K562 (cell line): ENCODE data around the gene MPRIP.

ENCODE experiments used
- EP300 ChIP-seq: IDR thresholded peaks from 2 replicates; pipeline ENCODE4 v1.6.1; 2012; ENCODE audit warnings: low read length, improper control_type of control experiment
- KLF6 ChIP-seq: fragments of 250-450 bp; sonication (Bioruptor Pico); IDR thresholded peaks from 2 replicates; pipeline ENCODE4 v1.4.0; 2020; ENCODE audit warnings: mild to moderate bottlenecking, moderate library complexity, borderline replicate concordance
- TAF7 ChIP-seq: fragments of 450-650 bp; IDR thresholded peaks from 2 replicates; pipeline ENCODE4 v1.6.1; 2016; ENCODE audit warnings: missing genetic modification characterization, missing compliant biosample characterization
- ZFX ChIP-seq: sonication (generic); formaldehyde crosslinking; IDR thresholded peaks from 2 replicates; pipeline ENCODE4 v1.8.0; 2022; ENCODE audit warnings: mild to moderate bottlenecking, missing genetic modification reagents, moderate library complexity
- ZNF174 ChIP-seq: fragments of 250-450 bp; sonication (Bioruptor Pico); IDR thresholded peaks from 2 replicates; pipeline ENCODE4 v1.4.0; 2020; ENCODE audit warnings: mild to moderate bottlenecking
- ZNF561 ChIP-seq: fragments of 450-650 bp; formaldehyde crosslinking; conservative IDR thresholded peaks from 2 replicates; pipeline ENCODE4 v1.4.0; 2020; ENCODE audit warnings: mild to moderate bottlenecking, moderate library complexity
- TF ChIP-seq, protein P1 (sequence below): fragments of 250-450 bp; sonication (Bioruptor Pico); IDR thresholded peaks from 2 replicates; pipeline ENCODE4 v1.9.0; 2021; ENCODE audit warnings: mild to moderate bottlenecking
- TF ChIP-seq, protein P2 (sequence below): sonication (generic); formaldehyde crosslinking; IDR thresholded peaks from 2 replicates; pipeline ENCODE4 v1.4.0; 2020; ENCODE audit warnings: mild to moderate bottlenecking, missing genetic modification reagents
- TF ChIP-seq, protein P3 (sequence below): fragments of 250-450 bp; sonication (Bioruptor Pico); IDR thresholded peaks from 2 replicates; pipeline ENCODE4 v1.5.0; 2021; ENCODE audit warnings: mild to moderate bottlenecking, moderate library complexity
- TF ChIP-seq, protein P4 (sequence below): IDR thresholded peaks from 2 replicates; pipeline ENCODE4 v1.6.1; 2016; ENCODE audit warnings: missing genetic modification characterization, missing compliant biosample characterization

DNA sequence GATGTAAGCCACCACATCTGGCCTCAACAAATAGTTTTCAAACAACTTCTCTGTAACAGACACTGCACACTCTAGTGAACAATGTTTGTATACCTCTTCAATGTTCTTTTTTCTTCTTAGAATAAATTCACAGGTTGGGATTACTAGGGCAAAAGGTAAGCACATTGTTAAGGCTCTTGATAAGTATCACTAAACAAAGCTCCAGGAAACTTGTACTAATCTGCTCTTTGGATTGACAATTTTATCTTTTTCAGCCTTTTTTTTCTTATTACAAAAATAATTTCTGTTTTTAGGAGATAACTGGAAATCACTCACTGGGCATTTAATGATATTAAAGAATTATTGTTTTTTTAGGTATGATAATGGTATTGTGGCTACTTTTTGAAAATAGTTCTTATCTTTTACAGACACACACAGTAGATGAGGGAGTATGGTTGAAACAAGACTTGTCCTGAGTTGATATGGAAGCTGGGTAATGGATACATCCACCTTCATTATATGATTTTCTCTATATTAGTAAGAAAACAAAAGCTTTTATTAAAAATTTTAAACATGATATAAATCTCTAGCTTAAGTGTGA lies 7.7 kb upstream of the MPRIP start:
- no peak for TF ChIP-seq EP300
- no peak for TF ChIP-seq ZNF561 (CRISPR knock-in tag)
- TF ChIP-seq, protein P1, sequence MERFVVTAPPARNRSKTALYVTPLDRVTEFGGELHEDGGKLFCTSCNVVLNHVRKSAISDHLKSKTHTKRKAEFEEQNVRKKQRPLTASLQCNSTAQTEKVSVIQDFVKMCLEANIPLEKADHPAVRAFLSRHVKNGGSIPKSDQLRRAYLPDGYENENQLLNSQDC (CRISPR knock-in tag), result no peak
- no peak for TF ChIP-seq TAF7 (tag)
- TF ChIP-seq ZNF174 (CRISPR knock-in tag), result no peak
- TF ChIP-seq ZFX (CRISPR knock-in tag), result no peak
- TF ChIP-seq, protein P2, sequence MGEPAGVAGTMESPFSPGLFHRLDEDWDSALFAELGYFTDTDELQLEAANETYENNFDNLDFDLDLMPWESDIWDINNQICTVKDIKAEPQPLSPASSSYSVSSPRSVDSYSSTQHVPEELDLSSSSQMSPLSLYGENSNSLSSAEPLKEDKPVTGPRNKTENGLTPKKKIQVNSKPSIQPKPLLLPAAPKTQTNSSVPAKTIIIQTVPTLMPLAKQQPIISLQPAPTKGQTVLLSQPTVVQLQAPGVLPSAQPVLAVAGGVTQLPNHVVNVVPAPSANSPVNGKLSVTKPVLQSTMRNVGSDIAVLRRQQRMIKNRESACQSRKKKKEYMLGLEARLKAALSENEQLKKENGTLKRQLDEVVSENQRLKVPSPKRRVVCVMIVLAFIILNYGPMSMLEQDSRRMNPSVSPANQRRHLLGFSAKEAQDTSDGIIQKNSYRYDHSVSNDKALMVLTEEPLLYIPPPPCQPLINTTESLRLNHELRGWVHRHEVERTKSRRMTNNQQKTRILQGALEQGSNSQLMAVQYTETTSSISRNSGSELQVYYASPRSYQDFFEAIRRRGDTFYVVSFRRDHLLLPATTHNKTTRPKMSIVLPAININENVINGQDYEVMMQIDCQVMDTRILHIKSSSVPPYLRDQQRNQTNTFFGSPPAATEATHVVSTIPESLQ (CRISPR knock-in tag), result no peak
- TF ChIP-seq, protein P3, sequence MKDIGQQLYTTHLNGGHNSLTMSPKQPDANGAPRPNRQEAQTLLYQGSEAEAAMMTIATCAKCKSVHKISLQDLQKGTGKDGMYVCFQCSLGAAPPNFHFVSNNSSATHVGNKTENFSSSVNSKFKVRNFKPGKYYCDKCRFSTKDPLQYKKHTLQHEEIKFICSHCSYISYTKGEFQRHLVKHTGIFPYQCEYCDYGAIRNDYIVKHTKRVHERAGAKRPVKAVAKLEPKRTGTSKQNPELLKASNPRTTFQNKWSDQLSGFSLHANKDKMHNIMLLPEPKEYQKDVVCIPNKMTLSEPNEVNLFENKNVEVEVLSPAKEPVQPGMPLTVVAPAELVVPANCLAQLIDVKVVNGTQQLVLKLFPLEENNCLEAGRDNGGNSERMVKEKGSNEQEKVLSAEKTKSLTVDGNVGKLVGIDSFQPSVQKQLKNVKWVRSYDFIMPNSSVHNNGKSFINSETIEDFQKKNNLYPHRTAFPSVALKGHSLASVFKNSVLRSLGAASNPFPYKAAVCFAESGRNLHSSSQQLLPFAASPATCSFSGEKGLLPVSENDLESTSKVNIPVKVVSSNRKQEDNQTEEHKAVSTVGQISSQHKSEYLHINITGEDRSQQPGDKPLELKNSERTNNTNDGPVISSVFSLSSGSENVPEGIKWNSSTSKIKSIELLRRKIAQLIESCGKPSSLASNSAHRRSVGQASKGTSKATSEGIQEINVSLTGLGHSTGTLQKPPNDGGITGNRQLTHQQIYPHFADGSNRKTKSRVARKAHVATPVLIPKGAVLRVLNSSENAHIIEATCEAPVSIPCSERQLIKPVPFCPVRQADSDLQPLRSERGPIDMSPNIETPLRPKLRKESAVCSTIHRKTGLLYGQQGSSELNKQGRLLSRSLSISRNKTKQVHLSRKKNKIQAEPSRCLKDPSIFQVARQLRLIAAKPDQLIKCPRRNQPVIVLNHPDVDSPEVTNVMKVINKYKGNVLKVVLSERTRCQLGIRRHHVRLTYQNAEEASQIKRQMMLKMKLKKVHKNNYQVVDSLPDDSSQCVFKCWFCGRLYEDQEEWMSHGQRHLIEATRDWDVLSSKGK (CRISPR knock-in tag), result no peak
- TF ChIP-seq KLF6 (CRISPR knock-in tag), result no peak
- TF ChIP-seq, protein P4, sequence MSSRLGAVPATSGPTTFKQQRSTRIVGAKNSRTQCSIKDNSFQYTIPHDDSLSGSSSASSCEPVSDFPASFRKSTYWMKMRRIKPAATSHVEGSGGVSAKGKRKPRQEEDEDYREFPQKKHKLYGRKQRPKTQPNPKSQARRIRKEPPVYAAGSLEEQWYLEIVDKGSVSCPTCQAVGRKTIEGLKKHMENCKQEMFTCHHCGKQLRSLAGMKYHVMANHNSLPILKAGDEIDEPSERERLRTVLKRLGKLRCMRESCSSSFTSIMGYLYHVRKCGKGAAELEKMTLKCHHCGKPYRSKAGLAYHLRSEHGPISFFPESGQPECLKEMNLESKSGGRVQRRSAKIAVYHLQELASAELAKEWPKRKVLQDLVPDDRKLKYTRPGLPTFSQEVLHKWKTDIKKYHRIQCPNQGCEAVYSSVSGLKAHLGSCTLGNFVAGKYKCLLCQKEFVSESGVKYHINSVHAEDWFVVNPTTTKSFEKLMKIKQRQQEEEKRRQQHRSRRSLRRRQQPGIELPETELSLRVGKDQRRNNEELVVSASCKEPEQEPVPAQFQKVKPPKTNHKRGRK (tag), result no peak
